Measurements from ENCODE around the gene HSF5.

- no peak for TF ChIP-seq EZH2 (IDR thresholded peaks at IDR 0.05)
- TF ChIP-seq POLR2AphosphoS5 (IDR thresholded peaks at IDR 0.05; ENCODE audit: borderline replicate concordance, low read depth, low read length) = no peak
- no peak for TF ChIP-seq FOXP2 (optimal IDR thresholded peaks at IDR 0.05; ENCODE audit: control extremely low read depth, extremely low read length, insufficient read depth)
Observed at GRCh38 chr17:58377093-58377601, 111.1 kb downstream of the HSF5 start.

Measured in SK-N-MC (cell line).